ENCODE data around the gene CFAP45. TPM values are rescaled to one million over a fixed set of nuclear protein-coding genes. Genes with fewer than 3 reads are reported as not detected.

CFAP45 gene
- total RNA-seq, 2 experiments from 2014 or later: 1.3 to 1.4 TPM

GRCh38 chr1:159930634-159931033, 30.7 kb upstream of the CFAP45 start:
- intact Hi-C loops (cut with micrococcal nuclease): no loop called here
- H3K36me3 Mint-ChIP-seq (ENCODE audit: low read depth): no peaks in the 10 kb centered on the region
- POLR2A ChIA-PET: interaction anchor here (1.4 kb wide), 1 partner anchor 15 kb away, joined by 3 read pairs; no protein-coding TSS in a partner anchor
- no peak overlapping the region for H3K4me3 Mint-ChIP-seq
- peaks cover 13% of the 10 kb centered on the region for H3K4me1 Mint-ChIP-seq (ENCODE audit: low read depth)
- no peak for TF ChIP-seq CTCF (IDR thresholded peaks at IDR 0.05)
- CTCF ChIA-PET: interaction anchor here (1.2 to 21.5 kb wide), 3 partner anchors 74 to 117 kb away, joined by 3 to 374 read pairs (median 4); no protein-coding TSS in a partner anchor
- no peak for DNase-seq
- no peaks in the 10 kb centered on the region for H3K9me3 Mint-ChIP-seq
- H3K27ac Mint-ChIP-seq: no peak overlapping the region
- H3K27me3 Mint-ChIP-seq: peaks cover 2% of the 10 kb centered on the region
- no peak for ATAC-seq

GRCh38 chr1:159930216-159930615, 30.3 kb upstream of the CFAP45 start:
- Mint-ChIP-seq H3K36me3 (ENCODE audit: low read depth) (peaks cover 1% of the 10 kb centered on the region), H3K27ac (no peak overlapping the region), H3K9me3 (no peaks in the 10 kb centered on the region), H3K4me1 (ENCODE audit: low read depth) (peaks cover 15% of the 10 kb centered on the region), H3K27me3 (peaks cover 2% of the 10 kb centered on the region), H3K4me3 (no peak overlapping the region)
- intact Hi-C loops (cut with micrococcal nuclease): no loop called here
- ChIA-PET CTCF (interaction anchor here (1.2 to 21.5 kb wide), 3 partner anchors 75 to 117 kb away, joined by 3 to 374 read pairs (median 4); no protein-coding TSS in a partner anchor), POLR2A (interaction anchor here (1.4 kb wide), 1 partner anchor 14 kb away, joined by 3 read pairs; no protein-coding TSS in a partner anchor)
- DNase-seq (no peak), ATAC-seq (no peak)
- no peak for TF ChIP-seq CTCF (IDR thresholded peaks at IDR 0.05)

- no peaks in the 10 kb centered on the region for H3K9me3 Mint-ChIP-seq
- no peak for TF ChIP-seq CTCF (IDR thresholded peaks at IDR 0.05)
- intact Hi-C loops (cut with micrococcal nuclease): no loop called here
- no peak for DNase-seq
- POLR2A ChIA-PET: interaction anchor here (1.4 kb wide), 1 partner anchor 14 kb away, joined by 3 read pairs; no protein-coding TSS in a partner anchor
- H3K27ac Mint-ChIP-seq: no peak overlapping the region
- CTCF ChIA-PET: interaction anchor here (1.2 to 21.5 kb wide), 3 partner anchors 76 to 118 kb away, joined by 3 to 374 read pairs (median 4); no protein-coding TSS in a partner anchor
- peaks cover 15% of the 10 kb centered on the region for H3K4me1 Mint-ChIP-seq (ENCODE audit: low read depth)
- H3K36me3 Mint-ChIP-seq (ENCODE audit: low read depth): peaks cover 2% of the 10 kb centered on the region
- no peak overlapping the region for H3K4me3 Mint-ChIP-seq
- ATAC-seq: no peak
- H3K27me3 Mint-ChIP-seq: no peaks in the 10 kb centered on the region
Observed at GRCh38 chr1:159929155-159930051, 29.4 kb upstream of the CFAP45 start.

- Mint-ChIP-seq H3K36me3 (ENCODE audit: low read depth) (peaks cover 9% of the 10 kb centered on the region), H3K9me3 (no peaks in the 10 kb centered on the region), H3K27ac (no peak overlapping the region), H3K4me3 (no peak overlapping the region), H3K27me3 (no peaks in the 10 kb centered on the region), H3K4me1 (ENCODE audit: low read depth) (peaks cover 17% of the 10 kb centered on the region)
- ChIA-PET CTCF (interaction anchor here (21.5 kb wide), 1 partner anchor 76 kb away, joined by 374 read pairs; no protein-coding TSS in a partner anchor), POLR2A (no interaction called here)
- intact Hi-C loops (cut with micrococcal nuclease): no loop called here
- DNase-seq (no peak), ATAC-seq (no peak)
- no peak for TF ChIP-seq CTCF (IDR thresholded peaks at IDR 0.05)
Observed at GRCh38 chr1:159928491-159929050, 28.6 kb upstream of the CFAP45 start.

Measured in activated CD8-positive, alpha-beta T cell treated with anti-CD3 and anti-CD28 coated beads for 36 hours (primary cell).